Trophoblast cell (in vitro differentiated cells and primary cell): ENCODE data around the gene POLR3H.

Source experiments
- DNase-seq, 2 donors: peaks; one replicate each; pipeline ENCODE4 v3.0.0-alpha.2; 2016
- H2AFZ ChIP-seq: 2 replicates; pipeline ENCODE4 v1.6.1; 2013; ENCODE audit warnings: low read length, moderate library complexity, mild to moderate bottlenecking; ENCODE audit not compliant: insufficient read depth, poor library complexity
- H2AK5ac ChIP-seq: 2 replicates; pipeline ENCODE4 v1.6.1; 2013; ENCODE audit warnings: mild to moderate bottlenecking, low read length
- H2BK120ac ChIP-seq: 2 replicates; pipeline ENCODE4 v1.6.1; 2013; ENCODE audit warnings: low read length, mild to moderate bottlenecking, moderate library complexity; ENCODE audit not compliant: insufficient read depth, poor library complexity
- H2BK12ac ChIP-seq: 2 replicates; pipeline ENCODE4 v1.6.1; 2013; ENCODE audit warnings: mild to moderate bottlenecking, low read length, moderate library complexity
- H2BK5ac ChIP-seq: 2 replicates; pipeline ENCODE4 v1.6.1; 2013; ENCODE audit warnings: low read length, low read depth, moderate library complexity, mild to moderate bottlenecking; ENCODE audit not compliant: poor library complexity
- H3K14ac ChIP-seq: 2 replicates; pipeline ENCODE4 v1.6.1; 2013; ENCODE audit warnings: mild to moderate bottlenecking, low read length
- H3K18ac ChIP-seq: 2 replicates; pipeline ENCODE4 v1.6.1; 2013; ENCODE audit warnings: mild to moderate bottlenecking, low read length
- H3K23ac ChIP-seq: 2 replicates; pipeline ENCODE4 v1.6.1; 2013; ENCODE audit warnings: low read length
- H3K27ac ChIP-seq: 2 replicates; pipeline ENCODE4 v1.5.1; 2013; ENCODE audit warnings: low read depth, mild to moderate bottlenecking, inconsistent platforms, low read length, moderate library complexity
- H3K27me3 ChIP-seq: 2 replicates; pipeline ENCODE4 v1.6.1; 2013; ENCODE audit warnings: inconsistent platforms, mild to moderate bottlenecking, low read length, moderate library complexity; ENCODE audit not compliant: insufficient read depth
- H3K36me3 ChIP-seq, 2 experiments: 1 replicate in 1 of 2; 2 replicates in 1 of 2; pipeline ENCODE4 v1.6.1; 2013; ENCODE audit warnings: low read length in 2 of 2, mild to moderate bottlenecking in 2 of 2, moderate library complexity in 1 of 2; ENCODE audit not compliant: insufficient read depth in 2 of 2, control insufficient read depth in 1 of 2
- H3K4ac ChIP-seq: 2 replicates; pipeline ENCODE4 v1.6.1; 2013; ENCODE audit warnings: low read depth, mild to moderate bottlenecking, low read length, moderate library complexity
- H3K4me1 ChIP-seq, 2 experiments: 1 replicate in 1 of 2; 2 replicates in 1 of 2; pipeline ENCODE4 v1.6.1; 2013; ENCODE audit warnings: low read length in 2 of 2, mild to moderate bottlenecking in 2 of 2, moderate library complexity in 1 of 2; ENCODE audit not compliant: insufficient read depth in 2 of 2, control insufficient read depth in 1 of 2
- H3K4me2 ChIP-seq: 2 replicates; pipeline ENCODE4 v1.6.1; 2013; ENCODE audit warnings: inconsistent platforms, mild to moderate bottlenecking, low read length, moderate library complexity
- H3K4me3 ChIP-seq: 2 replicates; pipeline ENCODE4 v1.5.1; 2013; ENCODE audit warnings: mild to moderate bottlenecking, low read depth, low read length, inconsistent platforms
- H3K79me1 ChIP-seq: one replicate; pipeline ENCODE4 v1.6.1; 2013; ENCODE audit warnings: low read length
- H3K79me2 ChIP-seq: 2 replicates; pipeline ENCODE4 v1.6.1; 2013; ENCODE audit warnings: low read length, mild to moderate bottlenecking; ENCODE audit not compliant: control insufficient read depth, insufficient read depth, poor library complexity
- H3K9ac ChIP-seq: 2 replicates; pipeline ENCODE4 v1.6.1; 2013; ENCODE audit warnings: mild to moderate bottlenecking, low read length
- H3K9me3 ChIP-seq: 2 replicates; pipeline ENCODE4 v1.6.1; 2013; ENCODE audit warnings: low read depth, mild to moderate bottlenecking, control low read depth, inconsistent platforms, low read length; ENCODE audit not compliant: insufficient read depth
- H4K12ac ChIP-seq: 2 replicates; pipeline ENCODE4 v1.6.1; 2013; ENCODE audit warnings: low read depth, mild to moderate bottlenecking, low read length, moderate library complexity
- H4K8ac ChIP-seq: 2 replicates; pipeline ENCODE4 v1.6.1; 2013; ENCODE audit warnings: low read depth, mild to moderate bottlenecking, low read length, moderate library complexity
- H4K91ac ChIP-seq: one replicate; pipeline ENCODE4 v1.6.1; 2013; ENCODE audit warnings: low read depth, mild to moderate bottlenecking, low read length, moderate library complexity
- WGBS: extraction: QIAGEN DNeasy Blood & Tissue Kit; methylation state at CpG from one replicate; pipeline ENCODE4 v1.1.7; 2013; ENCODE audit warnings: missing lambda C conversion rate; ENCODE audit not compliant: insufficient read length, insufficient coverage; ENCODE audit errors: extremely low coverage; 5-methylcytosine and 5-hydroxymethylcytosine counted together

POLR3H gene

DNA sequence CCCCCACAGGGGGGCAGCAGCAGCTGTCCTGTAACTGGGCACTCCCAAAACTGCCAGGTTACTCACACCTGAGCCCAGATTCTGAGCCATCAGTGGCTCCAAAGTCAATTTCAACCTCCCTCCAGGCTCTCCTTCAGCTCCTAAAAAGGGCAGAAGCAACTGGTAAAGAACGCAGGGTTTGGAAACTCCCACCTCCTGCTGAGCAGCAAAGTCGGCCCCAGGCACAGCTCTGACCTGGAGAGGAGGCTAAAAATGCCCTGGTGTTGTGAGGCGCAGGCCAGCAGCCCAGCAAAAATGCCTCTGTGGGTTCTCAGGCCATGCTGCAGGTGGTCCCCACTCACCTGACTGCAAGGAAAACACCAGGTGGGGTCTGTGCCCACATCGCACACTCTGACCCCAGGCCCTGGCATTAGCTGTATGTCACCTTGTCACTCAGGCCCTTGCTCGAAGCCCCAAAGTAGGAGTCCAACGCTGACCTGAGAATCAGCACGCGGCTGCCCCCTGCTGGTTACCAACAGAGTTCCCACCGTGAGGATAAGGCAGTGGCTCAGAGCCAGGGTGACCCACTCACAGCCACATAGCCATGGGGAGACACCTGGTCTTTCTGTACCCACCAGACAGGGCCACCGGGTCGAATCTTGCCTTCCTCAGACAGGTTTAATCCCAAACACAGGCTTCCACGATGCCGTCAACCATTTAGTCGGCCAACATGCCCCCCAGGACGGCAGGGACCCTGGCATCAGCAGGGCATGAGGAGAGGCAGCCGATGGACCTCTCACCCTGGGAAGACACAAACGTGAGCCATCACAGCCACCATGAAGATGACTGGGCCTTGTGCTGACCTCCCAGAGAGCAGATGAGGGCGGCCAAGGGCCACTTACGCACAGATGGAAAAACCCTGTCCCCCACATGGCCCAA, 11.1 kb downstream of the POLR3H start:
- no peak overlapping the region for H3K23ac ChIP-seq
- no peaks in the 10 kb centered on the region for H3K79me1 ChIP-seq
- no peak overlapping the region for H3K4me3 ChIP-seq
- no peak overlapping the region for H3K9ac ChIP-seq
- H2AK5ac ChIP-seq = no peak overlapping the region
- no peak overlapping the region for H2AFZ ChIP-seq
- H2BK5ac ChIP-seq = no peak overlapping the region
- no peaks in the 10 kb centered on the region for H3K79me2 ChIP-seq
- H4K8ac ChIP-seq = no peak overlapping the region
- H3K18ac ChIP-seq = no peak overlapping the region
- no peak overlapping the region for H2BK12ac ChIP-seq
- no CpG with 5 or more reads among the region's 19 CpGs for WGBS
- H3K36me3 ChIP-seq = peaks cover 40 to 50% of the 10 kb centered on the region in 2 experiments
- no peak overlapping the region for H3K14ac ChIP-seq
- H2BK120ac ChIP-seq = no peak overlapping the region
- no peak overlapping the region for H3K4me2 ChIP-seq
- no peak overlapping the region for H4K12ac ChIP-seq
- no peak overlapping the region for H4K91ac ChIP-seq
- no peaks in the 10 kb centered on the region for H3K27me3 ChIP-seq
- H3K9me3 ChIP-seq = no peaks in the 10 kb centered on the region
- H3K4me1 ChIP-seq = no peaks in the 10 kb centered on the region
- no peak overlapping the region for H3K4ac ChIP-seq
- no peak overlapping the region for H3K27ac ChIP-seq
- DNase-seq = peak; percentile 50 to 79

DNA sequence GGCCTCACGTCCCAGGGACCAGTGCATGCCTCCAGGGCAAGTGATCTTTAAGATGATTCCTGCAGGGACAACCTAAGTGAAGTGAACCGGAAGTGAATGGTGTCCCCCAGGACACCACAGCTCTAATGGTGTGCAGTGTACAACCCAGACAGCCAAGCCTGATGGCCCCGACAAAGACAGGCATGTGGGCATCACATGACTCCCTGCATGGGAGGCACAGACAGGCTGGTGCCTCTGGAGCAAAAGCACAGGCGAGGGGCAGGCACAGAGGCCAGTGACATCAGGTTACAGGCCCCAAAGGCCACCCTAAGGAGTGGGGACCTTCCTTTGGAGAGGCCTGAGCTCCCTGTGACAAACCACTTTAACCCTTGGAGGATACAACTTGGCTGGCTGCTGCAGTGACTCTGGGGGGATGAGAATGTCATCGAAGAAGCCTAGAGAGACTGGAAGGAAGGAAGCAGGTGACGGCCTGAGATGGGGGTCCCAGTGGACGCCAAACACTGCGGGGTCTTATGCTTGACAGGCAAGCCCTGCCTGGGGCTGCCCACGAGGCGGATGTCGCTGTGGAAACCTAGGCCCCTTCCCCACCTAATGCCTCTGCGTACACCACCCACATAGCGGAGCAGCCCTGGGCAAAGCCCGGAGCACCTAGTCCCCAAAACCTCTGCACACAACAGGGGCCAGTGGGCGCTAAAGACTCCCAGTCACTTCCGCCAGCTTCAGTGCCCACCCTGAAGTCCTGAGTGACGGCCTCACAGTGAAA, 12.4 kb downstream of the POLR3H start:
- Histone ChIP-seq H4K91ac (no peak overlapping the region), H3K27ac (no peak overlapping the region), H4K8ac (no peak overlapping the region), H2BK12ac (no peak overlapping the region), H3K9me3 (no peaks in the 10 kb centered on the region), H3K18ac (no peak overlapping the region), H2AFZ (no peak overlapping the region), H3K27me3 (no peaks in the 10 kb centered on the region), H3K4me2 (no peak overlapping the region), H4K12ac (peak overlapping the region; percentile 3), H3K4ac (no peak overlapping the region), H2AK5ac (no peak overlapping the region), H3K4me3 (no peak overlapping the region), H2BK5ac (no peak overlapping the region), H3K36me3 (peaks cover 52 to 58% of the 10 kb centered on the region in 2 experiments), H3K79me2 (no peaks in the 10 kb centered on the region), H3K14ac (no peak overlapping the region), H3K9ac (no peak overlapping the region), H3K23ac (no peak overlapping the region), H2BK120ac (no peak overlapping the region), H3K4me1 (no peaks in the 10 kb centered on the region), H3K79me1 (no peaks in the 10 kb centered on the region)
- no peak for DNase-seq
- no CpG with 5 or more reads among the region's 17 CpGs for WGBS

DNA sequence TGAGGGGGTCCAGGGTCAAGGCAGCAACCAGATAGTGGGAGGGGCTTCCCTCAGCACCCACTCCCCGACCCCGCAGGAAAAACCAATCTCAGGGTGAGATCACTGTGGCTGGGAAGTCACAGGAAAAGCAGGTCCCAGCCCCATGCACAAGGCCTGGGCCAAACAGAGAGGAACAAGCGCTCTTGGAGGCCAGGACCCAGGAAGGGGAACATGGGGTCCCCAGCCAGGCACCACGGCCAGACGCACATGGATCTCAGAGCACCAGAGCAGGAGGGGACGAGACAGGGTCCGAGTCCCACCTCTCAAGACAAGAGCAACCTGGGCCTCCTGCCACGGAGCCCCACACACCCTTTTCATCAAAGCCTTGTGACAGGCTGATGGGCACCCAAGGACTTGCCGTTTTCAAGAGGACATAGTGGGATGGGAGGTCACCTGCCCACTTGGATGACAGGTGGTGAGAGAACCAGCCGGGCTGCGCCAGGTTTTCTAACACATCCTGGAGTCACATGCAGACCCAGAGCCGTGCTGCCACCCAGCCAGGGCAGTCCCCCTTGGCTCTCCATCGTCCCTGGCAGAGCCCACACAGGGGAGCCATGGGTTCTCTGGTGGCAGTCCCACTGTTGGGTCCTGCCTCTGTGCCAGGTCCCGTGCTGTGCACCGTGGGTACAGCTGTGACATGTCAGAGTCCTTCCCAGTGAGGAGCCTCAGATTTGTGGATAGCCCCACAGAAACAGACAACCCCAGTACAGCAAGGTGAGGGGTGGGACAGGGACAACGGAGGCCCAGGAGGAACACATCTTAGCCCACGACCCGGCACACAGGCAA, 13.2 kb downstream of the POLR3H start:
- Histone ChIP-seq H4K12ac (peak overlapping the region; percentile 3), H3K14ac (no peak overlapping the region), H2AK5ac (no peak overlapping the region), H4K8ac (no peak overlapping the region), H3K4me3 (no peak overlapping the region), H3K23ac (no peak overlapping the region), H3K27ac (no peak overlapping the region), H2BK12ac (no peak overlapping the region), H3K27me3 (no peaks in the 10 kb centered on the region), H3K9ac (no peak overlapping the region), H3K4me1 (no peaks in the 10 kb centered on the region), H3K4ac (no peak overlapping the region), H2AFZ (no peak overlapping the region), H2BK120ac (no peak overlapping the region), H2BK5ac (no peak overlapping the region), H3K4me2 (no peak overlapping the region), H3K18ac (no peak overlapping the region), H3K9me3 (no peaks in the 10 kb centered on the region), H3K79me2 (no peaks in the 10 kb centered on the region), H3K79me1 (no peaks in the 10 kb centered on the region), H3K36me3 (peaks cover 58 to 65% of the 10 kb centered on the region in 2 experiments), H4K91ac (no peak overlapping the region)
- DNase-seq = no peak
- WGBS = no CpG with 5 or more reads among the region's 18 CpGs

DNA sequence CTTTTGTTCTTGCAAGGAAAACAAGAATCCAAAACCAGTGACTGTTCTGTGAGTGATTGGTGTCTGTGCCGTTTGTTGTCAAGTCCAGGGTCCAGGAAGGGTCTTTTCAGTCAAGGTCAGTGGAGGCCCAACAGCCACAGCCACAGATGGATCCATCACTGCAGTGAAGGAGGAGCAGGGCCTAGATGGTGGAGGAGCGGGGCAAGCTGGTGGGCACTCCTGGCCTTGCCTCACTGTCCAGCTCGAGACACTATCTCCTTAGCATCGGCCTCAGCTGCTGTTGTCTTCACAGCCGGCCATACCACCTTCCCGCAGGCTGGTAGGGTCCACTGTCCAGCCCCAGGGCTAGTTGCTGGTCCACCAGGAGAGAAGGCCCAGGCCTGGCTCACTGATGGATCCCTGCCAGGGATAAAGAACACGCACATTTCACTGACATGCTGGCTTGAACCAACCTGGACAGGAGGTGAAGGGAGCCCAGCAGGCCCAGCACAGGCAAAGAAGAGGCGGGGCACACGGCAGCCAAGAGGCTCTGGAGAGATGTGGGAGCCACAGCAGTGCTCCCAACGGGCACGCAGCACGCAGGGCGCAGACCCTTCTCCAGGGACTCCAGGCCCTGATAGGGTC, 15.2 kb downstream of the POLR3H start:
- H3K79me2 ChIP-seq = no peaks in the 10 kb centered on the region
- no peaks in the 10 kb centered on the region for H3K27me3 ChIP-seq
- H3K9ac ChIP-seq = no peak overlapping the region
- no peak overlapping the region for H4K12ac ChIP-seq
- no peak overlapping the region for H3K18ac ChIP-seq
- no peak overlapping the region for H2AFZ ChIP-seq
- H3K4me1 ChIP-seq = no peaks in the 10 kb centered on the region
- no peak for DNase-seq
- no peak overlapping the region for H3K4me2 ChIP-seq
- no CpG with 5 or more reads among the region's 13 CpGs for WGBS
- H2BK12ac ChIP-seq = no peak overlapping the region
- no peaks in the 10 kb centered on the region for H3K9me3 ChIP-seq
- no peak overlapping the region for H3K27ac ChIP-seq
- no peak overlapping the region for H3K23ac ChIP-seq
- H4K91ac ChIP-seq = no peak overlapping the region
- H3K79me1 ChIP-seq = no peaks in the 10 kb centered on the region
- peaks cover 78 to 81% of the 10 kb centered on the region in 2 experiments for H3K36me3 ChIP-seq
- no peak overlapping the region for H3K14ac ChIP-seq
- no peak overlapping the region for H2BK120ac ChIP-seq
- H3K4ac ChIP-seq = no peak overlapping the region
- no peak overlapping the region for H3K4me3 ChIP-seq
- no peak overlapping the region for H2AK5ac ChIP-seq
- H4K8ac ChIP-seq = no peak overlapping the region
- no peak overlapping the region for H2BK5ac ChIP-seq
